Effector memory CD4-positive, alpha-beta T cell (primary cell): ENCODE results near the gene EIF4EBP2.

Source experiments
- DNase-seq, 3 donors: peaks; one replicate each; pipeline ENCODE4 v3.0.0-alpha.2; 2020
- H3K27ac ChIP-seq: 2 replicates; pipeline ENCODE4 v1.7.0; 2013; ENCODE audit warnings: mild to moderate bottlenecking, low read length, moderate library complexity; ENCODE audit not compliant: insufficient read depth, poor library complexity, severe bottlenecking
- H3K27me3 ChIP-seq: replicated peaks from 2 replicates; pipeline ENCODE4 v1.7.0; 2013; ENCODE audit warnings: mild to moderate bottlenecking, low read length; ENCODE audit not compliant: insufficient read depth, control insufficient read depth, poor library complexity, severe bottlenecking
- H3K36me3 ChIP-seq: 2 replicates; pipeline ENCODE4 v1.7.0; 2013; ENCODE audit warnings: mild to moderate bottlenecking, low read length, moderate library complexity; ENCODE audit not compliant: control insufficient read depth, insufficient read depth
- H3K4me1 ChIP-seq: 2 replicates; pipeline ENCODE4 v1.7.0; 2013; ENCODE audit warnings: low read length, mild to moderate bottlenecking; ENCODE audit not compliant: control insufficient read depth, insufficient read depth, poor library complexity, severe bottlenecking
- H3K4me3 ChIP-seq: 2 replicates; pipeline ENCODE4 v1.7.0; 2013; ENCODE audit warnings: low read length, low read depth, mild to moderate bottlenecking; ENCODE audit not compliant: insufficient read depth, poor library complexity, severe bottlenecking
- H3K9me3 ChIP-seq: 2 replicates; pipeline ENCODE4 v1.7.0; 2013; ENCODE audit warnings: mild to moderate bottlenecking, low read length, moderate library complexity; ENCODE audit not compliant: control insufficient read depth

EIF4EBP2 gene

DNA sequence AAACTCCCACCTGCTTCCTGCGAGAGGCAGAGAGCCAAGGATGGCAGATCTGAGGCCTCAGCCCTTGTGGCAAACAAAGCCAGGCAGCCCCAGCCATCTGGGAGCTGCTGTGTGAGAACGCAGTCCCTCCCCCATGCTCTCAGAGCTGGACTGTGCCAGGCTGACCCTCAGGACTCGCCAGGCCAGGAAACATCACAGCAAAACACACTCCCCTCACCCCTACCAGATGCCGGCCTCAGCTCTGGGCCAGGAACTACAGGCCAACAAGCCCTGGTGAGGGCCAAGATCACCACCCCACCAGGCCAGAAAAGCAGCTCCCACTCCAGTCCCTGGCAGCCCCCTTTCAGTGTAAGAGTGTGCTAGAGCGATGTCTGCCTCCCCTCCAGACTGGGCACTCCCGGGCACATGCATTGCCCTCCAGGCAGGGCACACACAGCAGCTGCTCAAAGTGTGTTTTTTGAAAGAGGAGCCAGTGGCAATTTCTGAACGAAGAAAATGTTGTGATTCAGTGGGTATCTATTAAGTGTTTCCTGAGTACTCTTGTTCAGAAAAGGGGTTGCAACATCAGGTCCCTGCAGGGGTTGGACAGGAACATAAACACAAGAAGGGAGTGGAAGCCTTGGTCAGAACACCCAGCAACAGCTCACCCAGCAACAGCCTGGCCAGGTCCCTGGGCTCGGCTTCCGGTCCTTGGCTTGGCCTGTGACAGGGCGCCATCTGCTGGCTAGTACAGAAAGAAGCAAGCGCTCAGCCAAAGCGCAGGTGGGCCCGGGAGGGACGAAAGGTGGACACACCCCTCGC, 39.8 kb upstream of the EIF4EBP2 start:
- no peak overlapping the region for H3K4me3 ChIP-seq
- DNase-seq = peak; percentile 64 to 78 (median 70)
- no peaks in the 10 kb centered on the region for H3K27me3 ChIP-seq
- no peaks in the 10 kb centered on the region for H3K36me3 ChIP-seq
- no peaks in the 10 kb centered on the region for H3K9me3 ChIP-seq
- H3K27ac ChIP-seq = no peak overlapping the region
- H3K4me1 ChIP-seq = peaks cover 7% of the 10 kb centered on the region

DNA sequence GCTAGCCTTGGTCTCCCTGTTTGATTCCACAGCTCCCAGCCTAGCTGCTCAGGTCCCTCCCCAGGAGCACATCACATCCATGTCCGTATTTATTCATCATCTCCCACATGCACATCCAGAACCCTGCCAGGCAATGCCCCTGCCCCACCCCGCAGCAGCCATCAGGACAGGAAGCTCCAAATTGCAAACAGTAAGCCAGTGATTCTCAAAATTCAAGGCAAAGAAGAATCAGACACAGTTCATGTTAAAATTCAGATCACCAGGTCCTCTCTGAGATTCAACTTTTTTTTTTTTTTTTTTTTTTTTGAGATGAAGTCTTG, 39.2 kb upstream of the EIF4EBP2 start:
- Histone ChIP-seq H3K4me3 (no peak overlapping the region), H3K9me3 (no peaks in the 10 kb centered on the region), H3K4me1 (peaks cover 7% of the 10 kb centered on the region)

DNA sequence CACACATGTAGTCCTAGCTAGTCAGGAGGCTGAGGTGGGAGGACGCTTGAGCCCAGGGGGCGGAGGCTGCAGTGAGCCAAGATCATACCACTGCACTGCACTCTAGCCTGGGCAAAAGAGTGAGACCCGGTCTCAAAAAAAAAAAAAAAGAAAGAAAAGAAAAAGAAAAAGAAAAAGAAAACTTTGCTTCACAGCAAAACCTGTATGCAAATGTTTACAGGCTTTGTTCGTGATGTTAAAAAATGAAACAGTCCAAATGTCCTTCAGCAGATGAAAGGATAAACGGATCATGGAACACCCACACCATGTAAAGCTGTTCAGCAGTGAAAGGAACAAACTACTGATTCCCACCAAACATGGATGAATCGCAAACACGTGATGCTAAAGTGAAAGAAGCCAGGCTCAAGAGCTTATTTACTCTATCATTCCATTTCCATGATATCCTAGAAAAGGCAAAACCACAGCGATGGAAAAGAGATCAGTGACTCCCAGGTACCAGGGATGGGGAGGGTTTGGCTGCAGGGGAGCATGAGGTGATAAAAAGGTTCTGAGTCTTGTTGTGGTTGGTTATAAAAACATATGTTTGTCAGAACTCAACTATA, 36.6 kb upstream of the EIF4EBP2 start:
- Histone ChIP-seq H3K27ac (no peak overlapping the region), H3K27me3 (no peaks in the 10 kb centered on the region)
- DNase-seq = no peak

More for the DNA sequence above, 39.2 kb upstream of the EIF4EBP2 start:
- Histone ChIP-seq H3K36me3 (no peaks in the 10 kb centered on the region), H3K27me3 (no peaks in the 10 kb centered on the region), H3K27ac (no peak overlapping the region)
- DNase-seq = no peak

DNA sequence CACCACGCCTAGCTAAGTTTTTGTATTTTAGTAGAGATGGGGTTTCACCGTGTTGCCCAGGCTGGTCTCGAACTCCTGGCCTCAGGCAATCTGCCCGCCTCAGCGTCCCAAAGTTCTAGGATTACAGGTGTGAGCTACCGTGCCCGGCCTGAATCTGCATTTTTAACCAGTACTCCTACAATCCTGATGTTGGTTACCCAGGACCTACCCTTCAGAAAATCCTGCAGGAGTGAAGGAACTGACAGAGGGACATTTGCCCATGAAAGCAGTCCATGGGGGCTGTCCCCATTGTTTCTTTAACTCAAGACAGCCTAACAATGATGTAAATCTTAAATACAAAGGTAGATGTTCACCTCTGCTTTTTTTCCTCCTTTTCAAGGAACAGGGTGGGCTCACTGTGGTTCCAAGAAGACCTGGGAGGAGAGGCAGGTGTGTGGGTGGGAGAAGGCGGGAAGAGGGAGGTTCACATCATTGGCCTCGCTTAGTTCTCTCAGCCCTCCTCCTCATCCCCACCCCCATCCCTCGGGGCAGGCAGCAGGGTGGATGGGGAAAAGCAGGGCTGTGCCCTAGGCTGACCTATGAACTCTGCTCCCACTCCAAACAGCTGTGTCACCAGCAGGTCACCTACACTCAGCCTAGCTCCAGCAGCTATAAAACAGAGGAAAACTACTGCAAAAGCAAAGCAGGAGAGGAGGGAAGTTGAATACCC, 35.0 kb upstream of the EIF4EBP2 start:
- no peak overlapping the region for H3K4me3 ChIP-seq

More for the DNA sequence above, 36.6 kb upstream of the EIF4EBP2 start:
- Histone ChIP-seq H3K36me3 (no peaks in the 10 kb centered on the region), H3K9me3 (no peaks in the 10 kb centered on the region), H3K4me1 (peaks cover 7% of the 10 kb centered on the region), H3K4me3 (no peak overlapping the region)

DNA sequence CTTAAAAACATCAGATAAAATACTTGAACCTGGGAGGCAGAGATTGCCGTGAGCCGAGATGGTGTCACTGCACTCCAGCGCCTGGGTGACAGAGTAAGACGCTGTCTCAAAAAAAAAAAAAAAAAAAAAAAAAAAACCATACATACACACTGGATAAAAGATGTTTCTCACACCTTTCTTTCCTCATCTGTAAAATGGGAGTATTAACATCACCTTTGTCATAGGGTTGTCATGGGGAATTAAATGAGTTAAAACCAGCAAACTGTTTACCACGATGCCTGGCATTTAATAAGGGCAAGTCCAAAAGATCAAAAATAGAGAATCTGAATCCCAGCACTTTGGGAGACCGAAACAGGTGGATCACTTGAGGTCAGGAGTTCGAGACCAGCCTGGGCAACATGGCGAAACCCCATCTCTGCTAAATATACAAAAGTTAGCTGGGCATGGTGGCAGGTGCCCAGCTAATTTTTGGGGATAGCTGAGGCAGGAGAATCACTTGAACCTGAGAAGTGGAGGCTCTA, 34.4 kb upstream of the EIF4EBP2 start:
- Histone ChIP-seq H3K4me1 (peaks cover 2% of the 10 kb centered on the region), H3K36me3 (no peaks in the 10 kb centered on the region), H3K4me3 (no peak overlapping the region), H3K9me3 (no peaks in the 10 kb centered on the region), H3K27me3 (no peaks in the 10 kb centered on the region), H3K27ac (no peak overlapping the region)
- DNase-seq = no peak

More for the DNA sequence above, 35.0 kb upstream of the EIF4EBP2 start:
- no peaks in the 10 kb centered on the region for H3K27me3 ChIP-seq
- no peak for DNase-seq
- no peaks in the 10 kb centered on the region for H3K9me3 ChIP-seq
- H3K36me3 ChIP-seq = no peaks in the 10 kb centered on the region
- H3K27ac ChIP-seq = no peak overlapping the region
- H3K4me1 ChIP-seq = peaks cover 7% of the 10 kb centered on the region

DNA sequence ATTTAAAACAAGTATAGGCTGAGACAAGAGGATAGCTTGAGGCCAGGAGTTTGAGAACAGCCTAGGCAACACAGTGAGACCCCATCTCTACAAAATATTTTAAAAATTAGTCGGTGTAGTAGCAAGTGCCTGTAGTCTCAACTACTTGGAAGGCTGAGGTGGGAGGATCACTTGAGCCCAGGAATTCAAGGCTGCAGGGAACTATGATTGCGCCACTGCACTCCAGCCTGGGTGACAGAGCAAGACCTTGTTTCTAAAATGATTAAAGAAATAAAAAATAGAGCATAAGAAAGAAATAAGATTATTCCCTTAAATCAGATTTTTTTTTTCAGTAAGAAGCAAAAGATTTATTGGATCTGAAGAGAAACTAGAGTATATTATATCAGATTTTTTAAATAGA, 33.2 kb upstream of the EIF4EBP2 start:
- H3K27me3 ChIP-seq = no peaks in the 10 kb centered on the region
- no peaks in the 10 kb centered on the region for H3K4me1 ChIP-seq
- no peaks in the 10 kb centered on the region for H3K36me3 ChIP-seq
- no peak overlapping the region for H3K27ac ChIP-seq
- no peaks in the 10 kb centered on the region for H3K9me3 ChIP-seq
- DNase-seq = no peak
- no peak overlapping the region for H3K4me3 ChIP-seq

DNA sequence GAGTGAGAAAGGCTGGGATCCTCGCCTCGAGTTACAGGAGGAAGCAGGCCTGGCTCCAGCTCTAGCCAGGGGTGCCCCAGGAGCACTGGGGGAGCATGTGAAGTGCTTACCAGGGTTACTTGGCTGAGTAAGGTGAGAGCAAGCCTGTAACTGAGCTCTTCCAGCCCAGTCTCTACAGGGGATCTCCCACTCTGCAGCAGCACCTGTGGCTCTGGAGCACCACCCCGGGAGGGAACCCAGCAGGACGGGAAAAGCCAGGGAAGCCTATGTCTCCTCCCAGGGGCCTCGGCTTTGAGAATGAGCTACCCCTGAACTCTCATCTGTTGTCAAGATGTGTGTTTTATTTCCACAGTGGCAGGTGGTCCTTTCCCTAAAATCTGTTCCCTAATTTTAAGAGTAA, 32.1 kb upstream of the EIF4EBP2 start:
- H3K27me3 ChIP-seq = no peaks in the 10 kb centered on the region
- no peaks in the 10 kb centered on the region for H3K36me3 ChIP-seq
- H3K4me1 ChIP-seq = no peaks in the 10 kb centered on the region
- H3K9me3 ChIP-seq = no peaks in the 10 kb centered on the region
- DNase-seq = no peak
- H3K4me3 ChIP-seq = no peak overlapping the region
- no peak overlapping the region for H3K27ac ChIP-seq

DNA sequence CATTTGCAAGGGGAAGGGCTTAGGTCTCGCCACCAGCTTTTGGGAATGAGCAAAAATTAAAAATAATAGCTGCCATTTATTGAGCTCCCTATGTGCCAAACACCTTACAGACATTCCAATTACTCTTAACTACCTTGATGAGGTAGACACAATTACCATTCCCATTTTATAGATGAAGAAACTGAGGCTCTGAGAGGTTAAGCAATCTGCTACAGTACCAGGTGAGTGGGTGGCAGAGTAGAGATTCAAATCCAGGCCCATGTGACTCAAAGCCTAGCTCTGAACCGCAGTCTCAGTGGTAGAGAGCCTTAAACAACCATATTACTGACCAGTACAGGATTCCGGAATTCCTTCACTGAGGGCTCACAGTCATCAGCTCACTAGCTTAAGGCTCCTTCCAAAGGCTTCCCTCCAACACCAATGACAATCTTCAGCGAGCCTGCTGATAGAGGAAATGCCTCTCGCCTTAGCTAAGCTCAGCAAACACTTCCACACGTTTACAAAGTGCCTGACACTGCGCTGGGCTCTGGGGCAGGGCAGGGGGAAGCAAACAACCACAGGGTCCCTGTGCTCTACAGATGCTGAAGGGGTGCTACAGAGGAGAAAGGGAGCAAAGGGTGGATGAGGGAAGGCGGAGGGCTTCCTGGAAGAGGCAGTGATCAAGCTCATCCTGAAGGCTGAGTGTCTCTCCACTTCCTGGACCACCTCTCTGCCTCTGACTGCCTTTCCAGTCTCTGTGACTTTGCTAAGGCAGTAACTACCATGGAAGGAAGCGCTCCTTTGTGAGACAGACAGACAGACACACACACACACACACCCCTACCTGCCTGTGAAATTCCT, 28.9 kb upstream of the EIF4EBP2 start:
- no peak for DNase-seq
- Histone ChIP-seq H3K4me3 (no peak overlapping the region), H3K36me3 (no peaks in the 10 kb centered on the region), H3K27me3 (no peaks in the 10 kb centered on the region), H3K4me1 (no peaks in the 10 kb centered on the region), H3K27ac (no peak overlapping the region), H3K9me3 (peaks cover 3% of the 10 kb centered on the region)

DNA sequence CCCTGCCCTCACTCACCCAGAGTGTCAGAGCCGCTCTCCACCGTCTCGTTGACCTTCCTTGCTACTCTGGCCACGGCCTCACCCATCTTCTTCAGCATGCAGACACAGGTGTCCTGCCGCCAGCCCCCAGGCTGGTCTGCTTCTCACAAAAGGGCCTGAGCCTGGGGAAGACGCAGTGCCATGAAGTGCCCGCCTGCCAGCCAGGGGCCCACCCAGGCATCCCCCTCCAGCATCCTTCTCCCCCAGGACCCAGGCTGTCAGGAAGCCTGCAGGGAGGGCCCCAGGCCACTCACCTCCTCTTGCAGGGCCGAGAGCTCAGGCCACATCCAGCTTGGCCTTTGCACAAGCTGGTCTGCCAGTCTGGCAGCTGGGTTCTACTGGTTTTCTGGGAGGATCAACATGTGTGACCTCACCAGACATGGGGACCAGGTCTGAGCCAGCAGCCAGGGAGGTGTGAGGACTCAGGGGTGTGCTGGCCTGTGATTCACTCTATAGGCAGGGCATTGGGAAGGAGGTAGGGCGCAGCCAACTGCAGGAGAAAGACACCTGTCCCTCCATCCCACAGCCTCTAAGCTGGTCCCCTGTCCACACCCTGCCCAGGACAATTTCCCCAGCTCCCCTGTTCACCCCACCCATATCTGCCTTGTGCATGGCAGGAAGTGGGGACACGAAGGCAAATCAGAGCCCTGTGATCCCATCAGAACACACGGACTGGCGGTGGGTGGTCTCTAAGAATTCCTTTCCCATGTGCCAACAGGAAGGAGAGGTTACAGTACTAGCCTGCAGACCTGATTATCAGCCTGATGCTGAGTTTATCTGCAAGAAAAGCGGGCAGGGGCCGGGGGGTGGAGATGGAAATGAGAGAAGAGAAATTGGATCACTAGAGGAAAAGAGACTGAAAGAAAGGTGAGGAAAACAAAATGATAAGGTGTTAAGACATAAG, 27.2 kb upstream of the EIF4EBP2 start:
- no peaks in the 10 kb centered on the region for H3K27me3 ChIP-seq
- no peak overlapping the region for H3K4me3 ChIP-seq
- no peaks in the 10 kb centered on the region for H3K36me3 ChIP-seq
- H3K9me3 ChIP-seq = peaks cover 3% of the 10 kb centered on the region
- H3K4me1 ChIP-seq = peaks cover 6% of the 10 kb centered on the region
- DNase-seq = no peak
- no peak overlapping the region for H3K27ac ChIP-seq
